Rectal smooth muscle tissue (tissue), 1 donor: ENCODE results near the gene BLOC1S5.

Experiments
- H3K27ac ChIP-seq: one replicate; pipeline ENCODE4 v1.7.0; 2013; ENCODE audit warnings: low read depth, low read length, inconsistent platforms
- H3K27me3 ChIP-seq: one replicate; pipeline ENCODE4 v1.7.0; 2013; ENCODE audit warnings: low read length; ENCODE audit not compliant: control insufficient read depth, insufficient read depth
- H3K36me3 ChIP-seq: one replicate; pipeline ENCODE4 v1.7.0; 2013; ENCODE audit warnings: low read length; ENCODE audit not compliant: control insufficient read depth, insufficient read depth
- H3K4me1 ChIP-seq: one replicate; pipeline ENCODE4 v1.7.0; 2013; ENCODE audit warnings: low read length; ENCODE audit not compliant: control insufficient read depth, insufficient read depth
- H3K4me3 ChIP-seq: one replicate; pipeline ENCODE4 v1.7.0; 2013; ENCODE audit warnings: low read length
- H3K9ac ChIP-seq: one replicate; pipeline ENCODE4 v1.7.0; 2013; ENCODE audit warnings: low read length

BLOC1S5 gene

DNA sequence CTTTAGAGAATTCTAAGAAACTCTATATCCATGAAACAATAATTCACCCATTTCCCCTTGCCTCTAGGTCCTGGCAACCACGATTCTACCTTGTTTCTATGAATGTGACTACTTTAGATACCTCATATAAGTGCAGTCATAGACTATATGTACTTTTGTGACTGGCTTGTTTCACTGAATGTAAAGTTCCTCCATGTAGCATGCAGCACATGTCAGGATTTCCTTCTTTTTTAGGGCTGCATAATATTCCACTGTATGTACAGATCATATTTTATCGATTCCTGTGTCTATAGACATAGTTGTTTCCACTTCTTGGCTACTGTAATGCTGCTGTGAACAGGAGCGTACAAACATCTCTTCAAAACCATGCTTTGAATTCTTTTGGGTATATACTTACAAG is 26.5 kb upstream of the BLOC1S5 start:
- H3K36me3 ChIP-seq: peaks cover 17% of the 10 kb centered on the region

GRCh38 chr6:8088886-8089285 is 24.7 kb upstream of the BLOC1S5 start:
- Histone ChIP-seq H3K27ac (no peak overlapping the region), H3K27me3 (no peaks in the 10 kb centered on the region), H3K4me1 (no peaks in the 10 kb centered on the region), H3K4me3 (no peak overlapping the region), H3K36me3 (peaks cover 17% of the 10 kb centered on the region), H3K9ac (no peak overlapping the region)

More for the DNA sequence above, 26.5 kb upstream of the BLOC1S5 start:
- no peak overlapping the region for H3K27ac ChIP-seq
- no peaks in the 10 kb centered on the region for H3K27me3 ChIP-seq
- H3K9ac ChIP-seq: no peak overlapping the region
- H3K4me3 ChIP-seq: no peak overlapping the region
- no peaks in the 10 kb centered on the region for H3K4me1 ChIP-seq

DNA sequence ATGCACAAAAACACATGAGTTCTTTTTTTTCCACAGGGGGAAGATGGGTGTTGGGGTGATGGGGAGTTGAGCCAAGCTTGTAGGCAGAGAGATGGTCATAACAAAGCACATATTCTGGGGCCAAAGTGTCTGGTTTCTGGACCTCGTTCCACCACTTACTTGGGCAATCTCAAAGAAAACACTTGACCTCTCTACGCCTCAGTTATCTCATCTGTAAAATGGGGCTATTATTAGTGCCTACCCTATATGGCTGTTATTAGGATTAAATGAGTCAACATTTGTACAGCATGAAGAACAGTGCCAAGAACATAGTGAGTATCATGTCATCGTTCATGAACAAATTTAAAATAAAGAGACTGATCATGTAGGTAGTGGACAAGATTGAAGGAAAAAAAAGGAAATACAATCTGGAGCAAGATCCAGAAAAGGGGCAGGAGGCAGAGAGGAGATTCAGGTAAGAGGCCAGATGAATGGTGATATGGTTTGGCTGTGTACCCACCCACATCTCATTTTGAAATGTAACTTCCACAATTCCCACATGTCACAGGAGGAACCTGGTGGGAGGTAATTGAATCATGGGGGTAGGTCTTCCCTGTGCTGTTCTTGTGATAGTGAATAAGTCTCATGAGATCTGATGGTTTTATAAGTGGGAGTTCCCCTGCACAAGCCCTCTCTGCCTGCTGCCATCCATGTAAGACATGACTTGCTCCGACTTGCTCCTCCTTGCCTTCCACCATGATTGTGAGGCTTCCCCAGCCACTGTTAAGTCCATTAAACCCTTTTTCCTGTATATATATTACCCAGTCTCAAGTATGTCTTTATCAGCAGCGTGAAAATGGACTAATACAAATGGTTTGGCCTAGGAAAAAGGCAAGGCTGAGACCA is 23.9 kb upstream of the BLOC1S5 start:
- H3K4me1 ChIP-seq: no peaks in the 10 kb centered on the region
- H3K36me3 ChIP-seq: peaks cover 17% of the 10 kb centered on the region
- no peak overlapping the region for H3K9ac ChIP-seq
- no peaks in the 10 kb centered on the region for H3K27me3 ChIP-seq
- H3K27ac ChIP-seq: no peak overlapping the region
- H3K4me3 ChIP-seq: no peak overlapping the region

GRCh38 chr6:8086755-8087306 is 22.6 kb upstream of the BLOC1S5 start:
- no peaks in the 10 kb centered on the region for H3K27me3 ChIP-seq
- peaks cover 17% of the 10 kb centered on the region for H3K36me3 ChIP-seq
- H3K4me1 ChIP-seq: no peaks in the 10 kb centered on the region
- H3K9ac ChIP-seq: no peak overlapping the region
- H3K4me3 ChIP-seq: no peak overlapping the region
- H3K27ac ChIP-seq: no peak overlapping the region

DNA sequence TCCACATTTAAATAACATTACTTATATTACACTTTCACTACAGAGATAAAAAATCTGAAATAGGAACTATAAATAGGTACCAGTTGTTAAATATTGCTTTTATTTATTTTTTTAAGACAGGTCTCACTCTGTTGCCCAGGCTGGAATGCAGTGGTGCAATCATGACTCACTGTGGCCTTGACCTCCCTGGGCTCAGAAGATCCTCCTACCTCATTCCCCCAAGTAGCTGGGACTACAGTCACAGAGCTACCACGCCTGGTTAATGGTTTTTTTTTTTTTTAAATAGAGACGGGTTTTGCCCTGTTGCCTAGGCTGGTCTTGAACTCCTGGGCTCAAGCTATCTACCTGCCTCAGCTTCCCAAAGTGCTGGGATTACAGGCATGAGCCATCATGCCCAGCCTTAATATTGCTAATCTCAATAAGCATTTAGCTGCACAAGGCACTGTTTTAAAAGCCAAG is 20.9 kb upstream of the BLOC1S5 start:
- Histone ChIP-seq H3K27me3 (no peaks in the 10 kb centered on the region), H3K36me3 (peaks cover 17% of the 10 kb centered on the region), H3K9ac (no peak overlapping the region), H3K27ac (no peak overlapping the region), H3K4me1 (no peaks in the 10 kb centered on the region), H3K4me3 (no peak overlapping the region)

DNA sequence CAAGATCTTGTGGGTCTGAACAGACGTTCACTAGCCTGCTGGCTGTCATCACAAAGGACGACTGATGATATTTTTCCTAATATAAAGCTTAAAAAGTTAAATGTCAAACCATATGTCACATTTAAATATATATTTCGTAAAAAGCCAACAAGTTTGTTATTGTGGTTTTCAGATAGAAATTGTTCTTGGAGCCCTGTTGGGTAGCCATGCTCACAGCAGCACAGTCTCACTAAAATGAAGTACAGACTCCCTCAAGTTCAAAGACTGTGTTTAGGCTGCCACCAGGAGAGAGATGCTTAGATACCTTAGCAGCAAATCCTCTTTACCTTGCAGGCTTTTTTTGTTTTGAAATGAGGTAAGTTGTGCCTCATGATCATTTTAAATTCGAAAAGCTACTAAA is 20.4 kb upstream of the BLOC1S5 start:
- Histone ChIP-seq H3K27ac (no peak overlapping the region), H3K4me1 (no peaks in the 10 kb centered on the region), H3K27me3 (no peaks in the 10 kb centered on the region), H3K9ac (no peak overlapping the region), H3K36me3 (peaks cover 17% of the 10 kb centered on the region), H3K4me3 (no peak overlapping the region)

DNA sequence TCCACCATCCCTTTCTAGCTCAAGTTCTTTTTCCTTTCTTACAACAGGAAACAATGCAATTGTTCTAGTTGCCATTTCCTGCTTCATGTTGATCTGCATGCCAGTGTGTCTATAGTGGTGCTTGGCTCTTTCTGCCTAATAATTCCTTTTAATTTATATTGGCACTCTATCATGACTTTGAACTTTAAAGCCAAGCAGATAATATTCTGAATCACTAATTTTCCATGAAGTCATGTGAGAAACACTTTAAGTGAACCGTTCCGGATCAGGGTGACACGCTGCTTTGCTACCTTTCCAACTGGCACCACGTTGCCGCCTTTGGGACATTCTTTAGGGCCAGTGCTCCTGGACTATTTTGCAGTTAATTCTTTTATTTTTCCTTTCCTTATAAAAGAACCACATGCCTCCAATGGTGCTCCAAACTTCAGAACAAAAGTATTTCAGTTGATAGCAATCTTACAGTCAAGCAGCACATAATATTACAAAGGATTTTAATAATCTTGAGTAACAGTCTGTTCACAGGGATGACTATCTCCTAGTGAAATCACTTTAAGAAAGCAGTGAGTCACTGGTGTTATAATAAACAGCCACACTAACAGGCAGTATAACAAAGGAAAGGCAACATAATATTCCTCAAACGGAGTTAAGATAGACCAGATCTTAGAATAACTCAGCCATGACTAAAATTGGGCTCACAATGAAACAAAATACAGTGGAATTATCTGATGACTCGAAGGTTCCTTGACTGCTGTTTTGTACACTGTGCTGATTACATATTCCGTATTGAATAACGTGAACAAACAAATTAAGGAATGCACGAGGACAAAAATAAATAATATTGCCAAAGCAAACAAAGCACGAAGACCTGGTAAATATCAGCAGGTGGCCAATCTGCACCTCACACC is 19.0 kb upstream of the BLOC1S5 start:
- H3K9ac ChIP-seq: no peak overlapping the region
- no peaks in the 10 kb centered on the region for H3K4me1 ChIP-seq
- no peak overlapping the region for H3K27ac ChIP-seq
- peaks cover 5% of the 10 kb centered on the region for H3K36me3 ChIP-seq
- no peaks in the 10 kb centered on the region for H3K27me3 ChIP-seq
- H3K4me3 ChIP-seq: no peak overlapping the region

DNA sequence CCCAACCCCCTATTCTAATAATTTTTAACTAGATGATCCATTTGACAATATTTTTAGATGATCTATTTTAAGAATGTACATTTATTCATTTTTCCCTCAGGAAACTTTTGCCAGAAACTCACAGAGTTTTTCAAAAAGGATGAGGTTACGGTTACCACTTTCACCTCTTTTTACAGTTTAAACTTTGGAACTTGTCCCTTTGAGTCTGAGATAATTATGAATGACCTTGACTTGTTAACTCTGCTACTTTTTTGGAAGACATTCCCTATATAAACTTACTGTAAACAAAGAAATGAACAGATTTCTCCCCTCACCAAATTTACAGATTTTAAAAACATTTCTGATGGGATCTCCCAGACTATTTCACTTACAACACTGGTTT is 18.4 kb upstream of the BLOC1S5 start:
- Histone ChIP-seq H3K27ac (no peak overlapping the region), H3K4me1 (no peaks in the 10 kb centered on the region), H3K27me3 (no peaks in the 10 kb centered on the region), H3K9ac (no peak overlapping the region), H3K4me3 (no peak overlapping the region), H3K36me3 (no peaks in the 10 kb centered on the region)

DNA sequence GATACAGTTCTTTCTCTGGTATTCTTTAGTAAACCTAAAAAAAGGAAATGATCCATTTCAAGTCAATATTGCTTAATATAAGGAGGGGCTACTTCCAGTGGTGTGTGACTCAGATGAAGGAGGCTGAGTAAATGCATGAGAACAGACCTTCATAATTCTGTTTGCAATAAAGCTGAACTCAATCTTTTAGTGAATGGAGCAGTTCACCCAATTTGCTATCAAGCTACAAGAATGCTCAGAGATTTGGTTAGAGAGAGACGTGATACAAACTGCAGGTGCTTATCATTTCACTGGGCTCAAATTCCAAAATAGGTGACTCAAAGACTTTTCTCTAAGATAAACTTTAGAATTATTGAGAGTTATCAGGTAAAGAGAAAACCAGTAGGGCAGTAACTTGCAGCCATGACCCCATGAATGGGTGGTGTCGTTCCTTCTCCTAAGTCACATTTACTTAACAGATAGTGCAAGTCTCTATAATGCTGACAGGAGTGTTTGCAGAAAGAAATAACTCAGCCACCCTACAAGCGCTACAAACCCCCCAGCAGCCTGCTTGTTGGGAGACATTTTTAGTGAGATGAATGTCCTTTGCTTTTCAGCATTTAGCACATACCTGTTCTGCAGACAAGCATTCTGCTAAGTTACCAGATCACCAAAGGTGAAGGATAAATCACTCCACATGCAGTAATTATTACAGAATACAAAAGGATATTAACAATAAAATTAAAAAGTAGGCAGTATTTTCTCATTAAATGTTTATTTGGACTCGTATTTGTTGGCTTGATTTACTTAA is 16.4 kb upstream of the BLOC1S5 start:
- H3K27me3 ChIP-seq: no peaks in the 10 kb centered on the region
- no peak overlapping the region for H3K4me3 ChIP-seq
- no peaks in the 10 kb centered on the region for H3K4me1 ChIP-seq
- H3K27ac ChIP-seq: no peak overlapping the region
- no peaks in the 10 kb centered on the region for H3K36me3 ChIP-seq
- H3K9ac ChIP-seq: no peak overlapping the region

DNA sequence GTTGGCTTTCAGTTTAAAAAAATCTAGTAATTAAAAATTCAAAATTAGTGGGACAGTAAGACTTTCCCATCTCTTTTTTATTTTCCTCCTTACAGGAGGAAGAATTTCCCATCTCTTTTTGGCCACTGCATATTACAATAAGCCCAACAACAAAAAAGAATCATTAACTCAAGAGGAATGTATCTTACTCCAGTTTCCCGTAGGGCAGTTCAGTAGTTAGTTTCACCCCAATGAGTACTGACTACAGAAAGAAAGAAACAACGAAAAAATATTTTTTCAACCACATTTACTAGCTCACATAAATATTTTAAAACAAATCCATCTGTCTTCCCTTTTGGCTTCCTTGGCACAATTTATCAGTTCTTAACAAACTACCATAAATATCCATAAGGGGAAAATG is 14.9 kb upstream of the BLOC1S5 start:
- Histone ChIP-seq H3K27me3 (no peaks in the 10 kb centered on the region), H3K27ac (no peak overlapping the region), H3K9ac (no peak overlapping the region), H3K36me3 (no peaks in the 10 kb centered on the region), H3K4me1 (no peaks in the 10 kb centered on the region), H3K4me3 (no peak overlapping the region)

GRCh38 chr6:8077991-8078390 is 13.8 kb upstream of the BLOC1S5 start:
- no peak overlapping the region for H3K9ac ChIP-seq
- H3K4me3 ChIP-seq: no peak overlapping the region
- no peaks in the 10 kb centered on the region for H3K27me3 ChIP-seq
- H3K36me3 ChIP-seq: no peaks in the 10 kb centered on the region
- no peak overlapping the region for H3K27ac ChIP-seq
- no peaks in the 10 kb centered on the region for H3K4me1 ChIP-seq

- H3K27me3 ChIP-seq: no peaks in the 10 kb centered on the region
- H3K27ac ChIP-seq: no peak overlapping the region
- no peaks in the 10 kb centered on the region for H3K36me3 ChIP-seq
- H3K4me1 ChIP-seq: no peaks in the 10 kb centered on the region
- H3K9ac ChIP-seq: no peak overlapping the region
- H3K4me3 ChIP-seq: no peak overlapping the region
Measured at GRCh38 chr6:8075704-8076103, 11.5 kb upstream of the BLOC1S5 start.
